HEK293 (cell line): Measurements from ENCODE around the gene SULT2B1.
A peak's percentile ranks its signal among the peaks of the same experiment; 100 is the strongest.

Source experiments
- BCL11B ChIP-seq: fragments of 450-650 bp; formaldehyde crosslinking; IDR thresholded peaks from 2 replicates; pipeline ENCODE4 v1.5.1; 2016; ENCODE audit warnings: low read depth, missing biosample characterization, missing genetic modification characterization
- FEZF1 ChIP-seq: fragments of 450-650 bp; formaldehyde crosslinking; IDR thresholded peaks from 2 replicates; pipeline ENCODE4 v1.5.1; 2016; ENCODE audit warnings: missing biosample characterization, missing genetic modification characterization
- HIC1 ChIP-seq: fragments of 450-650 bp; formaldehyde crosslinking; IDR thresholded peaks from 2 replicates; pipeline ENCODE4 v1.5.1; 2016; ENCODE audit warnings: missing biosample characterization, missing genetic modification characterization
- MEIS1 ChIP-seq: sonication (generic); formaldehyde crosslinking; IDR thresholded peaks from 2 replicates; pipeline ENCODE4 v1.8.1; 2022; ENCODE audit warnings: missing genetic modification reagents, mild to moderate bottlenecking, borderline replicate concordance
- PRDM1 ChIP-seq: fragments of 450-650 bp; formaldehyde crosslinking; IDR thresholded peaks from 2 replicates; pipeline ENCODE4; 2016; ENCODE audit warnings: missing biosample characterization, missing genetic modification characterization
- SALL2 ChIP-seq: fragments of 450-650 bp; formaldehyde crosslinking; IDR thresholded peaks from 2 replicates; pipeline ENCODE4 v1.5.0; 2017; ENCODE audit warnings: missing biosample characterization, mild to moderate bottlenecking, missing genetic modification characterization, borderline replicate concordance
- SP3 ChIP-seq: fragments of 450-650 bp; formaldehyde crosslinking; IDR thresholded peaks from 2 replicates; pipeline ENCODE4 v1.5.1; 2016; ENCODE audit warnings: missing biosample characterization, missing genetic modification characterization
- TCF7L2 ChIP-seq: IDR thresholded peaks from 2 replicates; pipeline ENCODE4 v1.6.1; 2011; ENCODE audit warnings: low read depth, mild to moderate bottlenecking, inconsistent platforms, low read length, moderate library complexity, borderline replicate concordance
- ZBTB1 ChIP-seq: fragments of 450-650 bp; formaldehyde crosslinking; IDR thresholded peaks from 2 replicates; pipeline ENCODE4 v1.5.1; 2016; ENCODE audit warnings: missing biosample characterization, missing genetic modification characterization
- ZBTB11 ChIP-seq: fragments of 450-650 bp; formaldehyde crosslinking; conservative IDR thresholded peaks from 2 replicates; pipeline ENCODE4 v1.5.1; 2016; ENCODE audit warnings: low read depth, missing biosample characterization, missing genetic modification characterization
- ZBTB49 ChIP-seq: fragments of 450-650 bp; formaldehyde crosslinking; IDR thresholded peaks from 2 replicates; pipeline ENCODE4 v1.5.1; 2016; ENCODE audit warnings: missing biosample characterization, missing genetic modification characterization, low read depth
- ZEB2 ChIP-seq: fragments of 450-650 bp; formaldehyde crosslinking; IDR thresholded peaks from 2 replicates; pipeline ENCODE4 v1.5.1; 2016; ENCODE audit warnings: missing biosample characterization, missing genetic modification characterization
- ZFP41 ChIP-seq: fragments of 450-650 bp; formaldehyde crosslinking; IDR thresholded peaks from 2 replicates; pipeline ENCODE4 v1.5.1; 2016; ENCODE audit warnings: missing biosample characterization, missing genetic modification characterization, borderline replicate concordance
- ZIC2 ChIP-seq: fragments of 450-650 bp; formaldehyde crosslinking; IDR thresholded peaks from 2 replicates; pipeline ENCODE4 v1.5.1; 2016; ENCODE audit warnings: missing biosample characterization, missing genetic modification characterization
- ZNF10 ChIP-seq: fragments of 450-650 bp; formaldehyde crosslinking; IDR thresholded peaks from 2 replicates; pipeline ENCODE4 v1.5.1; 2017; ENCODE audit warnings: missing biosample characterization, missing genetic modification characterization
- ZNF133 ChIP-seq: fragments of 450-650 bp; formaldehyde crosslinking; IDR thresholded peaks from 2 replicates; pipeline ENCODE4 v1.5.1; 2016; ENCODE audit warnings: missing biosample characterization, missing genetic modification characterization
- ZNF184 ChIP-seq: fragments of 450-650 bp; IDR thresholded peaks from 2 replicates; pipeline ENCODE4 v1.5.1; 2018; ENCODE audit warnings: missing biosample characterization, mild to moderate bottlenecking, missing genetic modification characterization
- ZNF335 ChIP-seq: fragments of 450-650 bp; formaldehyde crosslinking; conservative IDR thresholded peaks from 2 replicates; pipeline ENCODE4 v1.5.1; 2016; ENCODE audit warnings: missing biosample characterization, missing genetic modification characterization
- ZNF366 ChIP-seq: fragments of 450-650 bp; formaldehyde crosslinking; conservative IDR thresholded peaks from 2 replicates; pipeline ENCODE4 v1.5.1; 2016; ENCODE audit warnings: missing biosample characterization, missing genetic modification characterization
- ZNF391 ChIP-seq: fragments of 450-650 bp; formaldehyde crosslinking; IDR thresholded peaks from 2 replicates; pipeline ENCODE4 v1.5.1; 2016; ENCODE audit warnings: low read depth, missing biosample characterization, missing genetic modification characterization, borderline replicate concordance
- ZNF404 ChIP-seq: fragments of 450-650 bp; formaldehyde crosslinking; IDR thresholded peaks from 2 replicates; pipeline ENCODE4 v1.5.1; 2017; ENCODE audit warnings: missing biosample characterization, missing genetic modification characterization
- ZNF426 ChIP-seq: fragments of 450-650 bp; formaldehyde crosslinking; IDR thresholded peaks from 2 replicates; pipeline ENCODE4 v1.5.1; 2017; ENCODE audit warnings: missing biosample characterization, missing genetic modification characterization, mild to moderate bottlenecking, inconsistent platforms, moderate library complexity
- ZNF449 ChIP-seq: fragments of 450-650 bp; formaldehyde crosslinking; IDR thresholded peaks from 2 replicates; pipeline ENCODE4 v1.5.1; 2017; ENCODE audit warnings: missing biosample characterization, mild to moderate bottlenecking, missing genetic modification characterization, moderate library complexity
- ZNF530 ChIP-seq: fragments of 450-650 bp; formaldehyde crosslinking; IDR thresholded peaks from 2 replicates; pipeline ENCODE4 v1.5.1; 2016; ENCODE audit warnings: low read depth, missing biosample characterization, missing genetic modification characterization
- ZNF585B ChIP-seq: fragments of 450-650 bp; formaldehyde crosslinking; IDR thresholded peaks from 2 replicates; pipeline ENCODE4 v1.5.1; 2016; ENCODE audit warnings: missing biosample characterization, missing genetic modification characterization
- ZNF596 ChIP-seq: fragments of 450-650 bp; IDR thresholded peaks from 2 replicates; pipeline ENCODE4 v1.5.0; 2018; ENCODE audit warnings: missing biosample characterization, mild to moderate bottlenecking, missing genetic modification characterization, moderate library complexity
- ZNF623 ChIP-seq: fragments of 450-650 bp; formaldehyde crosslinking; IDR thresholded peaks from 2 replicates; pipeline ENCODE4 v1.5.1; 2016; ENCODE audit warnings: missing biosample characterization, missing genetic modification characterization
- ZNF626 ChIP-seq: fragments of 450-650 bp; sonication (Bioruptor Pico); formaldehyde crosslinking; IDR thresholded peaks from 2 replicates; pipeline ENCODE4 v1.5.1; 2018; ENCODE audit warnings: missing biosample characterization, missing genetic modification characterization, inconsistent platforms
- ZNF645 ChIP-seq: fragments of 450-650 bp; formaldehyde crosslinking; IDR thresholded peaks from 2 replicates; pipeline ENCODE4; 2016; ENCODE audit warnings: missing biosample characterization, missing genetic modification characterization
- ZSCAN30 ChIP-seq: fragments of 450-650 bp; IDR thresholded peaks from 2 replicates; pipeline ENCODE4 v1.5.1; 2018; ENCODE audit warnings: missing biosample characterization, mild to moderate bottlenecking, missing genetic modification characterization, moderate library complexity

Gene SULT2B1

GRCh38 chr19:48634424-48635262 is 82.7 kb downstream of the SULT2B1 start (continued):
- TF ChIP-seq SP3 (tag by site-specific recombination), result peak; percentile 83
- no peak for TF ChIP-seq ZFP41 (tag by site-specific recombination)
- TF ChIP-seq ZNF530 (tag by site-specific recombination), result no peak
- no peak for TF ChIP-seq ZNF184 (tag by site-specific recombination)
- no peak for TF ChIP-seq HIC1 (tag by site-specific recombination)
- TF ChIP-seq ZNF10 (tag by site-specific recombination), result 0 out of 2 replicates have a peak, but pooled peaks have one; percentile 14
- TF ChIP-seq ZEB2 (tag by site-specific recombination), result peak; percentile 68
- no peak for TF ChIP-seq ZNF596 (tag by site-specific recombination)
- TF ChIP-seq TCF7L2, result no peak
- TF ChIP-seq ZNF626, result no peak
- TF ChIP-seq ZSCAN30 (tag by site-specific recombination), result peak; percentile 96
- no peak for TF ChIP-seq SALL2 (tag by site-specific recombination)
- no peak for TF ChIP-seq ZNF449 (tag by site-specific recombination)
- TF ChIP-seq ZBTB1 (tag by site-specific recombination), result no peak
- TF ChIP-seq ZNF391, result 0 out of 2 replicates have a peak, but pooled peaks have one; percentile 16
- no peak for TF ChIP-seq ZBTB49 (tag by site-specific recombination)
- TF ChIP-seq ZNF585B, result no peak
- no peak for TF ChIP-seq ZNF133 (tag by site-specific recombination)
- no peak for TF ChIP-seq MEIS1 (CRISPR knock-in tag)
- TF ChIP-seq ZIC2, result peak; percentile 73
- 0 out of 2 replicates have a peak, but pooled peaks have one; percentile 1 for TF ChIP-seq ZBTB11 (tag by site-specific recombination)
- TF ChIP-seq ZNF645, result no peak
- TF ChIP-seq FEZF1 (tag by site-specific recombination), result no peak
- TF ChIP-seq ZNF426 (tag by site-specific recombination), result no peak
- peak; percentile 99 for TF ChIP-seq ZNF366 (tag by site-specific recombination)
- peak; percentile 91 for TF ChIP-seq BCL11B (tag by site-specific recombination)
- TF ChIP-seq ZNF623 (tag by site-specific recombination), result no peak
- no peak for TF ChIP-seq PRDM1
- TF ChIP-seq ZNF335 (tag by site-specific recombination), result peak; percentile 84
- no peak for TF ChIP-seq ZNF404 (tag by site-specific recombination)
